ENCODE measurements around the gene DPYD. TPM values are rescaled to one million over a fixed set of nuclear protein-coding genes. Genes with fewer than 3 reads are reported as not detected.

Gene DPYD
- total RNA-seq, 1 experiment from 2014 or later, result 0.46 TPM

DNA sequence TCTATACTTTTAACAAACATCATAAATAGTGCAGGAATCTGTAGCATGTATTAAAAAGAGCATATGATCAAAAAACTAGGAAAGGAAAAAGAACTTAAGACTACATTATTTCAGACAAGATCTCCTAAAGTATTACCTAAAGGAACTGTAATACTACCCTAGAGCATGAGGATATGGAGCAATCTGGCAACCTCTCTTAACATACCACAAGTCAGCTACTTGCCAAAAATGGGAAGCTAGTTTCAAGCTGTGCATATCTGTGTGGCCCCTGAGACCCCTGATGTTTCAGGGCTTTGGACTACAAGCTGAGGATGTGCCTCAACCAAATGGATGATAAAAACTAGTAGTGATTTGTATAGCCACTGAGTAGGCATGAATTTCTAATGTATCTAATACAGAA is 673.6 kb downstream of the DPYD start:
- ATAC-seq (no peak), DNase-seq (ENCODE audit: low spot score) (no peak)
- no peak for TF ChIP-seq PRRX2 (CRISPR knock-in tag; IDR thresholded peaks at IDR 0.05)
- no peak overlapping the region for H3K27ac Mint-ChIP-seq
- peaks cover 11% of the 10 kb centered on the region for H3K9me3 Mint-ChIP-seq
- CTCF ChIA-PET, result no interaction called here
- H3K4me1 Mint-ChIP-seq, result no peaks in the 10 kb centered on the region
- no peak overlapping the region for H3K4me3 Mint-ChIP-seq
- POLR2A ChIA-PET, result no interaction called here
- H3K36me3 Mint-ChIP-seq, result no peaks in the 10 kb centered on the region
- no peaks in the 10 kb centered on the region for H3K27me3 Mint-ChIP-seq (ENCODE audit: low read depth)

DNA sequence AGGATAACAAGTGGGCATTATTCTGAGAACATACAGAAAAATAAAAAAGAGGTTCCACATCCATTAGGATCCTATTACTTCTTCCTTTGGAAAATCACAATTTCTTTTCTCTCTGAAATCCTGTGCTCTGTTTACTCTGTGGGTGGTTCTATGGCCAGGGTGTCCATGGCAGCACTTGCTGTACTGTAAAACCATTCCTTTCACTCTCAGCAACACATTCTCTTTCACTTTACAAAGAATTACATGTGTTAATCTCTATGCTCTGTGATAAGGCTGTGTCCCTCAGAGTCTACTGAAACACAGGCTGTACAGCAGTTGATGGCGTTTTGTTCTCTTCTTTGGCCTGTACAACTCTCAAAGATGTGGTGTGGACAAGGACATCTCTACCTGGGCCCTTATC is 675.2 kb downstream of the DPYD start:
- Mint-ChIP-seq H3K27ac (no peak overlapping the region), H3K4me1 (no peaks in the 10 kb centered on the region)

DNA sequence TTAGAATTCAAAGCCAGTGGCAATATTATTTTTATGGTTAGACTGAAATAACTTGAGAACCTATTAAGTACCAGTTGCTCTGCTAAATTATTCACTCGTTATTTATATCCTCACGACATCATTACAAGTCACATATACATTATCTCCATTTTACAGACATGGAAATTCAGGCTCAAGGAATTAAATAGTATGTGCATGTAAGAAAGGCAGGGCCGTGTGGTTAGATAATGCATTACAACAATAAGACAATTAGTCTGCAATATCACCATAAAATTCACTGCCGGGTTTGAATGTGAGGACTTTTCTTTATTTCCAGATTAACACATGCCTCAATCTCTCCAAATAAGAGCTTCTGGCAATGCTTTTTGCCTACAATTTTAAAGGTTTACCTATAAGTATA is 675.8 kb downstream of the DPYD start:
- no peak for ATAC-seq
- Mint-ChIP-seq H3K27ac (no peak overlapping the region), H3K4me3 (no peak overlapping the region), H3K4me1 (no peaks in the 10 kb centered on the region), H3K9me3 (peaks cover 11% of the 10 kb centered on the region), H3K36me3 (no peaks in the 10 kb centered on the region), H3K27me3 (ENCODE audit: low read depth) (no peaks in the 10 kb centered on the region)
- TF ChIP-seq FOXP1 (CRISPR knock-in tag; IDR thresholded peaks at IDR 0.05; ENCODE audit: borderline replicate concordance) (no peak), ATF1 (CRISPR knock-in tag; IDR thresholded peaks at IDR 0.05) (no peak), ETV6 (CRISPR knock-in tag; IDR thresholded peaks at IDR 0.05) (no peak), NR2C2 (CRISPR knock-in tag; IDR thresholded peaks at IDR 0.05) (no peak), MYBL2 (CRISPR knock-in tag; IDR thresholded peaks at IDR 0.05) (no peak), CBFB (CRISPR knock-in tag; IDR thresholded peaks at IDR 0.05; ENCODE audit: low read depth) (no peak), TCF7 (CRISPR knock-in tag; IDR thresholded peaks at IDR 0.05; ENCODE audit: low read depth) (no peak), JUN (CRISPR knock-in tag; IDR thresholded peaks at IDR 0.05) (no peak)
- TF ChIP-seq, protein P1, sequence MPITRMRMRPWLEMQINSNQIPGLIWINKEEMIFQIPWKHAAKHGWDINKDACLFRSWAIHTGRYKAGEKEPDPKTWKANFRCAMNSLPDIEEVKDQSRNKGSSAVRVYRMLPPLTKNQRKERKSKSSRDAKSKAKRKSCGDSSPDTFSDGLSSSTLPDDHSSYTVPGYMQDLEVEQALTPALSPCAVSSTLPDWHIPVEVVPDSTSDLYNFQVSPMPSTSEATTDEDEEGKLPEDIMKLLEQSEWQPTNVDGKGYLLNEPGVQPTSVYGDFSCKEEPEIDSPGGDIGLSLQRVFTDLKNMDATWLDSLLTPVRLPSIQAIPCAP (CRISPR knock-in tag; IDR thresholded peaks at IDR 0.05), result no peak
- TF ChIP-seq, protein P2, sequence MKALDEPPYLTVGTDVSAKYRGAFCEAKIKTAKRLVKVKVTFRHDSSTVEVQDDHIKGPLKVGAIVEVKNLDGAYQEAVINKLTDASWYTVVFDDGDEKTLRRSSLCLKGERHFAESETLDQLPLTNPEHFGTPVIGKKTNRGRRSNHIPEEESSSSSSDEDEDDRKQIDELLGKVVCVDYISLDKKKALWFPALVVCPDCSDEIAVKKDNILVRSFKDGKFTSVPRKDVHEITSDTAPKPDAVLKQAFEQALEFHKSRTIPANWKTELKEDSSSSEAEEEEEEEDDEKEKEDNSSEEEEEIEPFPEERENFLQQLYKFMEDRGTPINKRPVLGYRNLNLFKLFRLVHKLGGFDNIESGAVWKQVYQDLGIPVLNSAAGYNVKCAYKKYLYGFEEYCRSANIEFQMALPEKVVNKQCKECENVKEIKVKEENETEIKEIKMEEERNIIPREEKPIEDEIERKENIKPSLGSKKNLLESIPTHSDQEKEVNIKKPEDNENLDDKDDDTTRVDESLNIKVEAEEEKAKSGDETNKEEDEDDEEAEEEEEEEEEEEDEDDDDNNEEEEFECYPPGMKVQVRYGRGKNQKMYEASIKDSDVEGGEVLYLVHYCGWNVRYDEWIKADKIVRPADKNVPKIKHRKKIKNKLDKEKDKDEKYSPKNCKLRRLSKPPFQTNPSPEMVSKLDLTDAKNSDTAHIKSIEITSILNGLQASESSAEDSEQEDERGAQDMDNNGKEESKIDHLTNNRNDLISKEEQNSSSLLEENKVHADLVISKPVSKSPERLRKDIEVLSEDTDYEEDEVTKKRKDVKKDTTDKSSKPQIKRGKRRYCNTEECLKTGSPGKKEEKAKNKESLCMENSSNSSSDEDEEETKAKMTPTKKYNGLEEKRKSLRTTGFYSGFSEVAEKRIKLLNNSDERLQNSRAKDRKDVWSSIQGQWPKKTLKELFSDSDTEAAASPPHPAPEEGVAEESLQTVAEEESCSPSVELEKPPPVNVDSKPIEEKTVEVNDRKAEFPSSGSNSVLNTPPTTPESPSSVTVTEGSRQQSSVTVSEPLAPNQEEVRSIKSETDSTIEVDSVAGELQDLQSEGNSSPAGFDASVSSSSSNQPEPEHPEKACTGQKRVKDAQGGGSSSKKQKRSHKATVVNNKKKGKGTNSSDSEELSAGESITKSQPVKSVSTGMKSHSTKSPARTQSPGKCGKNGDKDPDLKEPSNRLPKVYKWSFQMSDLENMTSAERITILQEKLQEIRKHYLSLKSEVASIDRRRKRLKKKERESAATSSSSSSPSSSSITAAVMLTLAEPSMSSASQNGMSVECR (CRISPR knock-in tag; IDR thresholded peaks at IDR 0.05; ENCODE audit: borderline replicate concordance), result no peak
- TF ChIP-seq, protein P3, sequence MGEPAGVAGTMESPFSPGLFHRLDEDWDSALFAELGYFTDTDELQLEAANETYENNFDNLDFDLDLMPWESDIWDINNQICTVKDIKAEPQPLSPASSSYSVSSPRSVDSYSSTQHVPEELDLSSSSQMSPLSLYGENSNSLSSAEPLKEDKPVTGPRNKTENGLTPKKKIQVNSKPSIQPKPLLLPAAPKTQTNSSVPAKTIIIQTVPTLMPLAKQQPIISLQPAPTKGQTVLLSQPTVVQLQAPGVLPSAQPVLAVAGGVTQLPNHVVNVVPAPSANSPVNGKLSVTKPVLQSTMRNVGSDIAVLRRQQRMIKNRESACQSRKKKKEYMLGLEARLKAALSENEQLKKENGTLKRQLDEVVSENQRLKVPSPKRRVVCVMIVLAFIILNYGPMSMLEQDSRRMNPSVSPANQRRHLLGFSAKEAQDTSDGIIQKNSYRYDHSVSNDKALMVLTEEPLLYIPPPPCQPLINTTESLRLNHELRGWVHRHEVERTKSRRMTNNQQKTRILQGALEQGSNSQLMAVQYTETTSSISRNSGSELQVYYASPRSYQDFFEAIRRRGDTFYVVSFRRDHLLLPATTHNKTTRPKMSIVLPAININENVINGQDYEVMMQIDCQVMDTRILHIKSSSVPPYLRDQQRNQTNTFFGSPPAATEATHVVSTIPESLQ (CRISPR knock-in tag; IDR thresholded peaks at IDR 0.05), result no peak
- no peak for DNase-seq (ENCODE audit: low spot score)
- ChIA-PET POLR2A (no interaction called here), CTCF (no interaction called here)

More for the DNA sequence above, 675.2 kb downstream of the DPYD start:
- TF ChIP-seq, protein P4, sequence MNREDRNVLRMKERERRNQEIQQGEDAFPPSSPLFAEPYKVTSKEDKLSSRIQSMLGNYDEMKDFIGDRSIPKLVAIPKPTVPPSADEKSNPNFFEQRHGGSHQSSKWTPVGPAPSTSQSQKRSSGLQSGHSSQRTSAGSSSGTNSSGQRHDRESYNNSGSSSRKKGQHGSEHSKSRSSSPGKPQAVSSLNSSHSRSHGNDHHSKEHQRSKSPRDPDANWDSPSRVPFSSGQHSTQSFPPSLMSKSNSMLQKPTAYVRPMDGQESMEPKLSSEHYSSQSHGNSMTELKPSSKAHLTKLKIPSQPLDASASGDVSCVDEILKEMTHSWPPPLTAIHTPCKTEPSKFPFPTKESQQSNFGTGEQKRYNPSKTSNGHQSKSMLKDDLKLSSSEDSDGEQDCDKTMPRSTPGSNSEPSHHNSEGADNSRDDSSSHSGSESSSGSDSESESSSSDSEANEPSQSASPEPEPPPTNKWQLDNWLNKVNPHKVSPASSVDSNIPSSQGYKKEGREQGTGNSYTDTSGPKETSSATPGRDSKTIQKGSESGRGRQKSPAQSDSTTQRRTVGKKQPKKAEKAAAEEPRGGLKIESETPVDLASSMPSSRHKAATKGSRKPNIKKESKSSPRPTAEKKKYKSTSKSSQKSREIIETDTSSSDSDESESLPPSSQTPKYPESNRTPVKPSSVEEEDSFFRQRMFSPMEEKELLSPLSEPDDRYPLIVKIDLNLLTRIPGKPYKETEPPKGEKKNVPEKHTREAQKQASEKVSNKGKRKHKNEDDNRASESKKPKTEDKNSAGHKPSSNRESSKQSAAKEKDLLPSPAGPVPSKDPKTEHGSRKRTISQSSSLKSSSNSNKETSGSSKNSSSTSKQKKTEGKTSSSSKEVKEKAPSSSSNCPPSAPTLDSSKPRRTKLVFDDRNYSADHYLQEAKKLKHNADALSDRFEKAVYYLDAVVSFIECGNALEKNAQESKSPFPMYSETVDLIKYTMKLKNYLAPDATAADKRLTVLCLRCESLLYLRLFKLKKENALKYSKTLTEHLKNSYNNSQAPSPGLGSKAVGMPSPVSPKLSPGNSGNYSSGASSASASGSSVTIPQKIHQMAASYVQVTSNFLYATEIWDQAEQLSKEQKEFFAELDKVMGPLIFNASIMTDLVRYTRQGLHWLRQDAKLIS (CRISPR knock-in tag; IDR thresholded peaks at IDR 0.05; ENCODE audit: borderline replicate concordance), result no peak
- Mint-ChIP-seq H3K4me3 (no peak overlapping the region), H3K36me3 (no peaks in the 10 kb centered on the region), H3K27me3 (ENCODE audit: low read depth) (no peaks in the 10 kb centered on the region), H3K9me3 (peaks cover 11% of the 10 kb centered on the region)
- ATAC-seq (no peak), DNase-seq (ENCODE audit: low spot score) (no peak)
- POLR2A ChIA-PET, result no interaction called here
- CTCF ChIA-PET, result no interaction called here

All from WTC11 (cell line).